ENCODE results near the gene DYNLL2.

DNA sequence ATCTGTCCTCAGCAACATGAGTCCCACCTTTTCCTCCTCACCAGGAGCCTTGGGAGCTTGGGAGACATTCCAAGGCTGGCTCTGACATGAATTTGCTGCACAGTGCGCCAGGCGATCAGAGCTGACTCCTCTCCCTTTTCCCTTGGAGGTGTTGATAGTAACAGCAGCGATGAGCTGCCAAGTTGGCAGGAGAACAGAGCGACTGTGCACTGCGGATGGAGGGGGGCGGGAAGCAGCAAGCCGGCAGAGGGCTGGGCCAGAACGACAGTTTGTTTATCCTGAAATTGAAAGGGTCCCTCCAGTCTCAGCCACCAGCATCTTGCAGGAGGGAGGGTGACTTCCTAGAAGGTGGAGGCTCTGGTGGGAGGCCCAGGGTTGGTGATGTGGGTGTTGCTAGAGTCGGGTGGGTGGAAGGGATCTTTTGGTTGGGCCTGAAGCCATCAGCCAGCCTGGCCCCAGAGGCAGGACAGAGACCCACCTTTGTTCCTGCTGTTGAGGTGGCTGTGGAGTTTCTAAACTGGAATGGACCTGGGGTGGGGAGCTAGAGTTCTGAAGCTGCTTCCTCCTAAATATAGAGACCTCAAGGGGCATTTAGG is 22.5 kb upstream of the DYNLL2 start:
- no peak for TF ChIP-seq POLR2AphosphoS5 (IDR thresholded peaks at IDR 0.05; ENCODE audit: low read depth, low read length)
- TF ChIP-seq POLR2A (IDR thresholded peaks at IDR 0.05; ENCODE audit: low read depth, low read length), result no peak
- no peak for TF ChIP-seq TAF1 (IDR thresholded peaks at IDR 0.05; ENCODE audit: low read depth, low read length)
- TF ChIP-seq SPI1 (IDR thresholded peaks at IDR 0.05; ENCODE audit: low read depth, low read length), result no peak
- no peak for TF ChIP-seq POU2F2 (IDR thresholded peaks at IDR 0.05; ENCODE audit: low read depth, low read length)

Measured in GM12891 (cell line).